ENCODE results near the gene CCKAR.
"Not testable (repeated sequence)": the region's sequence is repeated elsewhere in the genome, so short reads cannot be mapped to it uniquely, and the experiment has no call there.

CCKAR gene

DNA sequence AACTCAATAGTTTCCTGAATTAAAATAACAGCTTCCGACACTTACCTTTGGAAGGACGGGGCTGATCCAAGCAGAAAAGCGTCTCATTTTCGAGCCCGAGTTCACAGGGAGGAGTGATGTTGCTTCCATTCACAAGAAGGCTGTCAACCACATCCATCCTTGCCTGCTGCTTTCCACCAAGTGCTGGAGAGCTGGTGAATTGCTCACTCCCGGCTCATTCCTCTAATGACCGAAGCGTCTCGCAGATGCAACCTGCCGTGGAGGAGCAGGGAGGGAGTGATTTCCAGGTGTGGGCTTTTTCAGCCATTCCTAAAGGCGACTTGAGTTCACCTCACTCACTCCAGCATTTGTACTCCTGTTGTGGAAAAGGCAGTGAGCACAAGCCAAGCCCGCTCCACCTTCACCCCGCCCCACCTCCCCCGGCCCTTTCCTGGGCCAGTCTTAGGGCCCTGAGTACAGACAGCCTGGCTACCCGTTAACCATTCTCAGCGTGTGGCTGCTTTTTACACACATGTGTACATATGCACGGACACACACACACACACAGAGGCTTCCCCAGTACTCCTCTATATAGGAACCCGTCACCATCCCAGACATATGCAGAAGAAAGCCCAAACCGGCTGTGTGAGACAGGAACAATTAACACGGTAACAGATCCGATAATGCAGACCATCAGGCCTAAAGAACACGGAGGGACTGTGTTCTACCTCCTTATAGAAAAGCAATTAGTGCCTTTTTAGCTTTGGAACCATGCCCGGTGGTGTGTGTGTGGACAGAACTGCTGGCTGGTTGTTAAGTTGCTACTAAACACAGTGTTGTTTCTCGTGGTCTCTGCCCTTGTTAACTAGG is at the start of gene CCKAR:
Gene CCKAR (minus strand): TSS at position 374 of the 849 bp plus-strand sequence. CDS start 217 bp downstream, at position 157.
- no peak for DNase-seq

GRCh38 chr4:26533685-26534084 is 43.4 kb upstream of the CCKAR start:
- no peak for DNase-seq

DNA sequence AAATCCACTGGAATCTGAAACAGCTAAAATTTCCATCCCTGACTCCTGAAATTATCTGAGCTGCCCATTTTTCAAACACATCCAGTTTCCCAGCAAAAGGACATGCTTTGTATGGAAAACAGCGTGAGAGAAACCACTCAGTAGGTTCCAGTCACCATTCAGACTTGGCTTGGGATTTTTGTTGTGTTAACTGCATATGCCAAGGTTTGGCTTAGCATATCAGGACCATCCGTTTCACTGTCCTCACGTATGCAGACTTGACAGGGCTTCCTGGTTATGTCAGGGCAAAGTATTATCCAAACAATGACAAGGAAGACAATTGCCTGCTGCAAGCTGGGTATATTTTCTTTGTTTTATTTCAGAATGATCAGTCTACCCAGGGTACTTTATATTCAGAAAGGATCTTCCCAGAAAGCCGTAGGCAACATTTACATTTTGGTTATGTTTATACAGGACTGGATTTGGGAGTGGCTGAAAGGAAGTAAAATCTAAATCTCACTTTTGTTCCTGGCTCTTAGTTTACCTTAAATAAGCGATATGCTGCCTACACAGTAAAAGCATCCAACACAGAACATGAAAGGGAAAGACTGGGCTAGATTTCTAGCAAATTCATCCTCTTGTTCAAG is 41.3 kb upstream of the CCKAR start:
- no peak for DNase-seq

GRCh38 chr4:26530099-26530498 is 39.8 kb upstream of the CCKAR start:
- no peak for DNase-seq

GRCh38 chr4:26529479-26529878 is 39.2 kb upstream of the CCKAR start:
- DNase-seq: no peak

GRCh38 chr4:26525771-26526150 is 35.5 kb upstream of the CCKAR start:
- DNase-seq: no peak

- no peak for DNase-seq
Measured at GRCh38 chr4:26525136-26525770, 35.0 kb upstream of the CCKAR start.

- no peak for DNase-seq
Measured at GRCh38 chr4:26524011-26524410, 33.7 kb upstream of the CCKAR start.

- no peak for DNase-seq
Measured at GRCh38 chr4:26522478-26522877, 32.2 kb upstream of the CCKAR start.

DNA sequence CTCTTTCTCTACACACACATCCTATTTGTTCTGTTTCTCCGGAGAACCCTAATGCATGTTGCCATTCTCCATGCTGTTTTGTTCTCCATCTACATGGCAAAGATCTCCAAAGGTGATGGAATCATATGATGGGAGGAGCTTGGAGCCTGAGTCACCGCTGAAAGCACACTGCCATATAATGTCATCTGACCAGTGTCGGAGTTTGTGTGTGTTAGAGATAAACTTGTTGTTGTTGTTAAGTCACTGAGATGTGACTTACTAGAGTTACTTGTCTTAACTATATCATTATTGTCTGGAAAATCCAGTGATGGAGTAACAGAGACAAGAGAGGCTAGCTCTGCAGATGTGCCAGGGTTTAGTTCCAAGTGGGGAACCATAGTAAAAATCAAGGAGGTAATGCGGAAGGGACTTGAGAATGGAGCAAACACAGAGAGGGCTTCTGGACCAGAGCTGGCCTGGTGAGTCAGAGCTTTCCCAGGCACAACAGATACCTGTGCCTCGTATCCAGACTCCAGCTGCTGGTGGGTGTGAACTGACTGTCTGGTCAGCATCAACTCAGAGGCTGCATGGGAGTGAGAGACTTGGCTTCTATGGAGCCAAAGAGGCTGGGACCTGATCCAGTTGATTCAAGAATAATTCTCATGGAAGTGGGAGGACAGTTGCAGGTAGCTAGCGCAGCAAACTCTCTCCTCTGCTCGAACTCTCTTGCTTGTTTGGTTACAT is 30.6 kb upstream of the CCKAR start:
- DNase-seq: no peak

DNA sequence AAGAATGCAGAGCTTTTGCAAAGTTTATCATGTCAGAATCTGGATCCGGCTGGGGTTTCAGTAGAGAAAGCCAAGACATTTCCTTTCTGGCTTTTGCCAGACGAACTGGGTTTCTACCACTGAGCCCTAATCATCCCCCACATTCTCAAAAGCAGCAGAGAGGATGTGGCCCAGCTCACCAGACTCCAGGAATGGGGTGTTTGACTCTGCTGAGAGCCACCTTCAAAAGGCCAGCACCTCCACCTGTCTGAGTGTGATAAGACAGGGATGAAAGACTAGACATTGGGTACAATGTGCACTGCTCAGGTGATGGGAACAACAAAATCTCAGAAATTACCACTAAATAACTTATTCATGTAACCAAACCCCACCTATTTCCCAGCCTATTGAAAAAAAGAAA is 25.7 kb upstream of the CCKAR start:
- no peak for DNase-seq

GRCh38 chr4:26510334-26510964 is 20.2 kb upstream of the CCKAR start:
- DNase-seq: no peak

DNA sequence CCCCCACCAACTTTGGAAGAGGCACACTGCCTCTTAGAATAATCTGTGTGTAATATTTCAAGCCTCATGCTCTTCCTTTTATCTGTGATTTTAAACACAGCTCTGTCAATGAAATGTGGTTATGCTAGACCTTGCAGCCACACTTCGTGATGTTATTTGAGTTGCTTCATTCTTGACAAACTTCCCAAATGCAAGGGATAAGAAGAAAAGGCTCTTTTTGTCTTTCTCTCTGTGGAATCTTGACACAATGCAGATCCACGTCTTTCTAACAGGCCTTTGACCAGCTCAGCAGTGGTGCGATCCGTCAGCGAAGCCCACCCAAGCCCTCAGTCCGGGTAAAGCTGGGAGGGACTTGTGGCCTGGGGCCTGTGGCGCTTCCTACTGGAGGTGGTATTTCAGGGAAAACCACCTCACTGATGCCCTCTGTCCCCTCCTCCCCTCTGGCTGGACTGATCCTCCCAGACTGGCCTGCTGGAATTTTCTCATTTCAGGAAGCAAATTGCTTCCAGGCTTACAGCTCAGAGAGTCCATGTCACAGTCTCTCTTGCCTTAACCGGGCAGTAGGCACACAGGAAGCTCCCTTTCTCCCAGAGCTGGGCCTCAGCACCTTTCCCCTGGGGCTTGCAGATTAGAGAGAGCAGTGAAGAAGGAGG is 19.5 kb upstream of the CCKAR start:
- DNase-seq: no peak

- no peak for DNase-seq
Measured at GRCh38 chr4:26507286-26507685, 17.0 kb upstream of the CCKAR start.

GRCh38 chr4:26503844-26504243 is 13.6 kb upstream of the CCKAR start:
- no peak for DNase-seq

DNA sequence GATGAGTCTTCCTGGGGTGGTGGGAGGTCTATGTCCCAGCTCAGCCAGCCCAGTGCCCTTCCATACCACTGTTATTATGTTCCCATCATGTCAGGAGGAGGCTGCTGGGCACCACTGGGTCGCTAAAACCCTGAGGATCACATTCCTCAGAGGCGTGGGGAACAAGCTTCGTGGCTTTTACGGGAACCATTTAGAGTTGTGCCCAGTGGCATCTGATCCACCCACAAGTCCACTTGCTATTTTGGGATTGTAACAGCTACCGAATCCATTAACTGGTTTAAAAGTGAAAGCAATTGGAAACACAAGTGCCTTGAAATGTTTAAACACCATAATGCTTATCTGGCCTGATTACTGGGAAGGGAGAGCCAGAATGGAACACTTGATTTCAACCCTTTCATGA is 13.1 kb upstream of the CCKAR start:
- DNase-seq: no peak

DNA sequence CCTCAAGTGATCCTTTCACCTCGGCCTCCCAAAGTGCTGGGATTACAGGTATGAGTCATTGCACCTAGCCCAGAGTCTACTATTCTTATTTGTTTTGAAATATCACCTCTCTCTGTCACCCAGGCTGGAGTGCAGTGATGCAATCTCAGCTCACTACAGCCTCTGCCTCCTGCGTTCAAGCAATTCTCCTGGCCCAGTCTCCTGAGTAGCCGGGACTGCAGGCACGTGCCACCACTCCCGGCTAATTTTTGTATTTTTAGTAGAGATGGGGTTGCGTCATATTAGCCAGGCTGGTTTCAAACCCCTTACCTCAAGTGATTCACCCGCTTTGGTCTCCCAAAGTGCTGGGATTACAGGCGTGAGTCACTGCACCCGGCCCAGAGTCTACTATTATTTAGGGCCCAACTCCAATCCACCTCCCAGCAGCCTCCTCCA is 10.3 kb upstream of the CCKAR start:
- DNase-seq: not testable (repeated sequence)

DNA sequence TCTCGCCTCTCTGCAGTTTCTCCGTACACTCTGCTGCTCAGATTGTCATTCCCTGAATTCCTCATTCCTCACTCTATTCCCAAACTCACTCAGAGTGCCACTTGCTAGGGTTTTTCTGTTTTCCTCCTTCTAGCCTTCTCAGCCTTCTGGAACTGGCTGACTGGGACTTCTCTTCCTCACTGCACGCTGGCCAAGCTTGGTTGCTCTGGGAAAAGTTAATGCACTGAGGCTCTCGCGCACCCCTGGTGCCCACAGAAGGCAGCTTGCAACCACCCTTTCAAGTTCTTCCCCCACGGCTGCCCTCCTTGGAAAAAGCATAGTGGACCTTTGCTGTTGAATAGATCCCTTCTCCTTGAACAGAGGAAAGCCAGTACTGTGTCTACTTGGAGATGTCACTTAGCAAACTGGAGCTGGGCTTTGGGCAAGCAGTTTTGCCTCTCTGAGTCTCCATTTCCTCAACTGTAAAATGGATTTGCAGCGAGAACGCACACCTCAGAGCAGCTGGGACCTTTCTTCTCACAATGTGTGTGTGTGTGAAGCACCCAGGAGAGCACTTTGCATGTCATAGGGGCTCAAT is 6.0 kb upstream of the CCKAR start:
- no peak for DNase-seq

DNA sequence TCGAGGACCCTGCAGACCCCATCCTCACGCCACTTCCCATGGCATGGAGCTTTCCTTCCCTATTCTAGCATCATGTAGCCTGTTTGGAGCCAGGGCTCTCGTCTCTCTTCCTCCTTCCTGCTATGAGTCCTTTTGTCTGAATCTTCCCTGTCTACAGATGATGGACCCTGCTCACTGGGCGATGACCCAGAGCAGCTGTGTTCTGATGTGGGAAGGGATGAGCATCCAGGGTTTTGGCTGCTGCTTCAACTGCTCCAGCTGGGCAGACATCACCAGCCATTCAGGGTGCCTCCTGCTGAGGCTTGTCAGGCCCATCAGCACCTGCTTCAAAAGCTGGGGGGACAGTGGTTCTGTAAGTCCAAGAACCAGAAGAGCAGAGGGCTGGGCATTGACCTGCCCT is 3.2 kb upstream of the CCKAR start:
- DNase-seq: no peak

- no peak for DNase-seq
Measured at GRCh38 chr4:26491449-26492170, 1.3 kb upstream of the CCKAR start.

- no peak for DNase-seq
Measured at GRCh38 chr4:26490960-26491284, 638 bp upstream of the CCKAR start.
